ENCODE results near the gene DEFB112.

DNA sequence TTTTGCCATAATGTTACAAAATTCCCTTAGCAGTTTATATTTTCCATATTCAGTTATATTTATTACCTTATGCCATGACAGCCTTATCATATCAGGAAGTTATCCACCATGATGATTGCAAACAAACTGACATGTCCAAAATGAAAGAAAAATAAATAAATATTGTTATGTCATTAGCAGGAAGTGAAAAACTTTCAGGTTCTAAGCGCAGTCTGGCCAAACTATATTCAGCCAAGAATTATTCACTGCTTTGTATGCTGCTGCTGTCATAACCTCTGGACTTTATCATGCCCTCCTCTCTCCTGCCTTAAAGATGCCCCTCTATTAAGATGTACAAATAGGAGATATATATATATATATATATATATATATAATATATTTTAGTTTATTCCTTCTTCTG, 27.7 kb upstream of the DEFB112 start:
- TF ChIP-seq, protein P1, sequence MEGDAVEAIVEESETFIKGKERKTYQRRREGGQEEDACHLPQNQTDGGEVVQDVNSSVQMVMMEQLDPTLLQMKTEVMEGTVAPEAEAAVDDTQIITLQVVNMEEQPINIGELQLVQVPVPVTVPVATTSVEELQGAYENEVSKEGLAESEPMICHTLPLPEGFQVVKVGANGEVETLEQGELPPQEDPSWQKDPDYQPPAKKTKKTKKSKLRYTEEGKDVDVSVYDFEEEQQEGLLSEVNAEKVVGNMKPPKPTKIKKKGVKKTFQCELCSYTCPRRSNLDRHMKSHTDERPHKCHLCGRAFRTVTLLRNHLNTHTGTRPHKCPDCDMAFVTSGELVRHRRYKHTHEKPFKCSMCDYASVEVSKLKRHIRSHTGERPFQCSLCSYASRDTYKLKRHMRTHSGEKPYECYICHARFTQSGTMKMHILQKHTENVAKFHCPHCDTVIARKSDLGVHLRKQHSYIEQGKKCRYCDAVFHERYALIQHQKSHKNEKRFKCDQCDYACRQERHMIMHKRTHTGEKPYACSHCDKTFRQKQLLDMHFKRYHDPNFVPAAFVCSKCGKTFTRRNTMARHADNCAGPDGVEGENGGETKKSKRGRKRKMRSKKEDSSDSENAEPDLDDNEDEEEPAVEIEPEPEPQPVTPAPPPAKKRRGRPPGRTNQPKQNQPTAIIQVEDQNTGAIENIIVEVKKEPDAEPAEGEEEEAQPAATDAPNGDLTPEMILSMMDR (IDR thresholded peaks at IDR 0.05; ENCODE audit: poor library complexity, severe bottlenecking), result no peak
- TF ChIP-seq, protein P2, sequence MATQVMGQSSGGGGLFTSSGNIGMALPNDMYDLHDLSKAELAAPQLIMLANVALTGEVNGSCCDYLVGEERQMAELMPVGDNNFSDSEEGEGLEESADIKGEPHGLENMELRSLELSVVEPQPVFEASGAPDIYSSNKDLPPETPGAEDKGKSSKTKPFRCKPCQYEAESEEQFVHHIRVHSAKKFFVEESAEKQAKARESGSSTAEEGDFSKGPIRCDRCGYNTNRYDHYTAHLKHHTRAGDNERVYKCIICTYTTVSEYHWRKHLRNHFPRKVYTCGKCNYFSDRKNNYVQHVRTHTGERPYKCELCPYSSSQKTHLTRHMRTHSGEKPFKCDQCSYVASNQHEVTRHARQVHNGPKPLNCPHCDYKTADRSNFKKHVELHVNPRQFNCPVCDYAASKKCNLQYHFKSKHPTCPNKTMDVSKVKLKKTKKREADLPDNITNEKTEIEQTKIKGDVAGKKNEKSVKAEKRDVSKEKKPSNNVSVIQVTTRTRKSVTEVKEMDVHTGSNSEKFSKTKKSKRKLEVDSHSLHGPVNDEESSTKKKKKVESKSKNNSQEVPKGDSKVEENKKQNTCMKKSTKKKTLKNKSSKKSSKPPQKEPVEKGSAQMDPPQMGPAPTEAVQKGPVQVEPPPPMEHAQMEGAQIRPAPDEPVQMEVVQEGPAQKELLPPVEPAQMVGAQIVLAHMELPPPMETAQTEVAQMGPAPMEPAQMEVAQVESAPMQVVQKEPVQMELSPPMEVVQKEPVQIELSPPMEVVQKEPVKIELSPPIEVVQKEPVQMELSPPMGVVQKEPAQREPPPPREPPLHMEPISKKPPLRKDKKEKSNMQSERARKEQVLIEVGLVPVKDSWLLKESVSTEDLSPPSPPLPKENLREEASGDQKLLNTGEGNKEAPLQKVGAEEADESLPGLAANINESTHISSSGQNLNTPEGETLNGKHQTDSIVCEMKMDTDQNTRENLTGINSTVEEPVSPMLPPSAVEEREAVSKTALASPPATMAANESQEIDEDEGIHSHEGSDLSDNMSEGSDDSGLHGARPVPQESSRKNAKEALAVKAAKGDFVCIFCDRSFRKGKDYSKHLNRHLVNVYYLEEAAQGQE (IDR thresholded peaks at IDR 0.05; ENCODE audit: borderline replicate concordance), result no peak
- TF ChIP-seq SMC3 (conservative IDR thresholded peaks at IDR 0.05; ENCODE audit: poor library complexity) (no peak), EZH2 (IDR thresholded peaks at IDR 0.05; ENCODE audit: borderline replicate concordance, insufficient read depth, low read length, poor library complexity, severe bottlenecking) (no peak), POLR2AphosphoS5 (IDR thresholded peaks at IDR 0.05) (no peak), RAD21 (conservative IDR thresholded peaks at IDR 0.05) (no peak), TAF1 (IDR thresholded peaks at IDR 0.05; ENCODE audit: low read depth) (no peak)

All from neural cell (in vitro differentiated cells).